Measurements from ENCODE around the gene FRMPD1.

DNA sequence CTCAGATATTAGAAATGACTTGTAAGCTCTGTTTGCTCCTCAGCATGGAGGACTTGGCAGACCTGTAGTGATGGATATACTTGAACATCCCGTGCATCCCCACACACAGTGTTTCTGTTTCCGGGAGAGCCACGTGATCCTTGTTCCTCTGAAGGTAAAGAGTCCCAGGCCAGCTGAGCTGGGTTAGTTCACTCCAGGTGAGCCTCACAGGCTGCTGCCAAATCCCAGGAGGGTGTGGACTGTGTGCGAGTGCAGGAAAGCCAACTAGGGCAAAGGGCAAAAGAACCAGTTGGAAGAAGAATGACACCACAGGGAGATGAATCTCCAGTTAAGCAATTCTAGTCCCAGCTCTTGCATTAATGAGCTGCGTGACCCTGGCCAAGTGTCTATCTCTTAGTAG is 47.9 kb upstream of the FRMPD1 start:
- no peak for TF ChIP-seq ZNF263 (CRISPR knock-in tag; IDR thresholded peaks at IDR 0.05)
- TF ChIP-seq, protein P1, sequence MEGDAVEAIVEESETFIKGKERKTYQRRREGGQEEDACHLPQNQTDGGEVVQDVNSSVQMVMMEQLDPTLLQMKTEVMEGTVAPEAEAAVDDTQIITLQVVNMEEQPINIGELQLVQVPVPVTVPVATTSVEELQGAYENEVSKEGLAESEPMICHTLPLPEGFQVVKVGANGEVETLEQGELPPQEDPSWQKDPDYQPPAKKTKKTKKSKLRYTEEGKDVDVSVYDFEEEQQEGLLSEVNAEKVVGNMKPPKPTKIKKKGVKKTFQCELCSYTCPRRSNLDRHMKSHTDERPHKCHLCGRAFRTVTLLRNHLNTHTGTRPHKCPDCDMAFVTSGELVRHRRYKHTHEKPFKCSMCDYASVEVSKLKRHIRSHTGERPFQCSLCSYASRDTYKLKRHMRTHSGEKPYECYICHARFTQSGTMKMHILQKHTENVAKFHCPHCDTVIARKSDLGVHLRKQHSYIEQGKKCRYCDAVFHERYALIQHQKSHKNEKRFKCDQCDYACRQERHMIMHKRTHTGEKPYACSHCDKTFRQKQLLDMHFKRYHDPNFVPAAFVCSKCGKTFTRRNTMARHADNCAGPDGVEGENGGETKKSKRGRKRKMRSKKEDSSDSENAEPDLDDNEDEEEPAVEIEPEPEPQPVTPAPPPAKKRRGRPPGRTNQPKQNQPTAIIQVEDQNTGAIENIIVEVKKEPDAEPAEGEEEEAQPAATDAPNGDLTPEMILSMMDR (CRISPR knock-in tag; IDR thresholded peaks at IDR 0.05) = no peak
- no peak for TF ChIP-seq MXI1 (IDR thresholded peaks at IDR 0.05; ENCODE audit: borderline replicate concordance, low read depth, low read length)
- no peak for TF ChIP-seq ZNF317 (CRISPR knock-in tag; IDR thresholded peaks at IDR 0.05)
- no peak for TF ChIP-seq BCL6 (CRISPR knock-in tag; IDR thresholded peaks at IDR 0.05)
- TF ChIP-seq EZH2 (conservative IDR thresholded peaks at IDR 0.05; ENCODE audit: low read depth, low read length) = no peak
- TF ChIP-seq, protein P2, sequence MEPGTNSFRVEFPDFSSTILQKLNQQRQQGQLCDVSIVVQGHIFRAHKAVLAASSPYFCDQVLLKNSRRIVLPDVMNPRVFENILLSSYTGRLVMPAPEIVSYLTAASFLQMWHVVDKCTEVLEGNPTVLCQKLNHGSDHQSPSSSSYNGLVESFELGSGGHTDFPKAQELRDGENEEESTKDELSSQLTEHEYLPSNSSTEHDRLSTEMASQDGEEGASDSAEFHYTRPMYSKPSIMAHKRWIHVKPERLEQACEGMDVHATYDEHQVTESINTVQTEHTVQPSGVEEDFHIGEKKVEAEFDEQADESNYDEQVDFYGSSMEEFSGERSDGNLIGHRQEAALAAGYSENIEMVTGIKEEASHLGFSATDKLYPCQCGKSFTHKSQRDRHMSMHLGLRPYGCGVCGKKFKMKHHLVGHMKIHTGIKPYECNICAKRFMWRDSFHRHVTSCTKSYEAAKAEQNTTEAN (CRISPR knock-in tag; conservative IDR thresholded peaks at IDR 0.05) = no peak
- TF ChIP-seq ZNF546 (CRISPR knock-in tag; conservative IDR thresholded peaks at IDR 0.05) = no peak
- no peak for TF ChIP-seq ZNF7 (CRISPR knock-in tag; IDR thresholded peaks at IDR 0.05)
- TF ChIP-seq, protein P3, sequence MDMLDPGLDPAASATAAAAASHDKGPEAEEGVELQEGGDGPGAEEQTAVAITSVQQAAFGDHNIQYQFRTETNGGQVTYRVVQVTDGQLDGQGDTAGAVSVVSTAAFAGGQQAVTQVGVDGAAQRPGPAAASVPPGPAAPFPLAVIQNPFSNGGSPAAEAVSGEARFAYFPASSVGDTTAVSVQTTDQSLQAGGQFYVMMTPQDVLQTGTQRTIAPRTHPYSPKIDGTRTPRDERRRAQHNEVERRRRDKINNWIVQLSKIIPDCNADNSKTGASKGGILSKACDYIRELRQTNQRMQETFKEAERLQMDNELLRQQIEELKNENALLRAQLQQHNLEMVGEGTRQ (IDR thresholded peaks at IDR 0.05; ENCODE audit: low read depth, low read length) = no peak
- TF ChIP-seq, protein P3 (CRISPR knock-in tag; IDR thresholded peaks at IDR 0.05; ENCODE audit: borderline replicate concordance) = no peak
- TF ChIP-seq TAF1 (CRISPR knock-in tag; IDR thresholded peaks at IDR 0.05) = no peak
- no peak; the same call in 1 of the 2 replicates for TF ChIP-seq CEBPB (IDR thresholded peaks at IDR 0.05; ENCODE audit: borderline replicate concordance, low read depth, low read length)

All from HepG2 (cell line).